IMR-90 (cell line): Measurements from ENCODE around the gene PAFAH2. TPM values are rescaled to one million over a fixed set of nuclear protein-coding genes. Genes with fewer than 3 reads are reported as not detected.

Source experiments
- ATAC-seq: fragments of 200-7000 bp; cut with Tn5 transposase; 2 replicates; pipeline ENCODE4 v1.9.1; 2020; ENCODE audit warnings: low read depth, mild to moderate bottlenecking, moderate library complexity
- BruUV-seq: library from RNA; stranded (reverse); fragments of 400-500 nt; replicated peaks from 2 replicates; lab custom pipeline; 2021; lab: Mats Ljungman, UMichigan
- CTCF ChIA-PET: fragments of 300-600 bp; formaldehyde crosslinking; extraction: SDS; loops from one replicate; lab custom pipeline; 2021; ENCODE audit warnings: antibody characterized with exemption; lab: Yijun Ruan, JAX
- POLR2A ChIA-PET: fragments of 300-600 bp; sonication (Branson Sonifier 250); formaldehyde crosslinking; loops from one replicate; lab custom pipeline; 2022; ENCODE audit warnings: antibody characterized with exemption; ENCODE audit not compliant: unreplicated experiment; lab: Charles Lee
- DNase-seq: peaks from one replicate; pipeline ENCODE4 v3.0.0; 2013
- H2AFZ ChIP-seq: replicated peaks from 2 replicates; pipeline ENCODE3; 2013; ENCODE audit warnings: low read length, mild to moderate bottlenecking; ENCODE audit not compliant: poor library complexity
- H2AK5ac ChIP-seq: 2 replicates; pipeline ENCODE4 v1.6.1; 2013; ENCODE audit warnings: low read depth, low read length, inconsistent platforms
- H2AK9ac ChIP-seq: replicated peaks from 2 replicates; pipeline ENCODE3; 2013; ENCODE audit warnings: mild to moderate bottlenecking, low read depth, low read length, moderate library complexity; ENCODE audit not compliant: poor library complexity
- H2BK120ac ChIP-seq: 2 replicates; pipeline ENCODE4 v1.6.1; 2013; ENCODE audit warnings: low read depth, low read length, inconsistent platforms
- H2BK15ac ChIP-seq: 3 replicates; pipeline ENCODE4 v1.6.1; 2013; ENCODE audit warnings: low read depth, low read length, inconsistent platforms
- H2BK20ac ChIP-seq: 2 replicates; pipeline ENCODE4 v1.6.1; 2013; ENCODE audit warnings: low read depth, mild to moderate bottlenecking, inconsistent platforms, low read length, moderate library complexity
- H2BK5ac ChIP-seq: 2 replicates; pipeline ENCODE4 v1.6.1; 2013; ENCODE audit warnings: mild to moderate bottlenecking, low read depth, low read length, inconsistent platforms; ENCODE audit not compliant: poor library complexity, severe bottlenecking
- H3K14ac ChIP-seq: replicated peaks from 2 replicates; pipeline ENCODE4 v1.6.1; 2013; ENCODE audit warnings: low read depth, low read length, inconsistent platforms
- H3K18ac ChIP-seq: 2 replicates; pipeline ENCODE4 v1.6.1; 2013; ENCODE audit warnings: low read depth, low read length, control low read depth
- H3K23ac ChIP-seq: 2 replicates; pipeline ENCODE4 v1.6.1; 2013; ENCODE audit warnings: low read depth, low read length, inconsistent platforms
- H3K27ac ChIP-seq: 2 replicates; pipeline ENCODE4 v1.5.1; 2013; ENCODE audit warnings: mild to moderate bottlenecking, control low read depth, low read length; ENCODE audit not compliant: insufficient read depth
- H3K27me3 ChIP-seq: 2 replicates; pipeline ENCODE4 v1.6.1; 2013; ENCODE audit warnings: low read length; ENCODE audit not compliant: control insufficient read depth, insufficient read depth
- H3K36me3 ChIP-seq: 2 replicates; pipeline ENCODE4 v1.6.1; 2013; ENCODE audit warnings: low read length, mixed read lengths; ENCODE audit not compliant: control insufficient read depth, insufficient read depth
- H3K4ac ChIP-seq: 2 replicates; pipeline ENCODE4 v1.6.1; 2013; ENCODE audit warnings: low read depth, low read length, inconsistent platforms
- H3K4me1 ChIP-seq: 2 replicates; pipeline ENCODE4 v1.6.1; 2013; ENCODE audit warnings: low read length, mixed read lengths; ENCODE audit not compliant: control insufficient read depth, insufficient read depth
- H3K4me2 ChIP-seq: 2 replicates; pipeline ENCODE4 v1.6.1; 2013; ENCODE audit warnings: low read depth, mild to moderate bottlenecking, control low read depth, low read length, moderate library complexity
- H3K4me3 ChIP-seq: 2 replicates; pipeline ENCODE4 v1.5.1; 2013; ENCODE audit warnings: low read depth, mild to moderate bottlenecking, control low read depth, low read length, moderate library complexity; ENCODE audit not compliant: insufficient read depth
- H3K56ac ChIP-seq: 2 replicates; pipeline ENCODE4 v1.6.1; 2013; ENCODE audit warnings: low read length, inconsistent platforms; ENCODE audit not compliant: insufficient read depth; ENCODE audit errors: extremely low read depth
- H3K79me1 ChIP-seq, 2 experiments: 2 replicates each; pipeline ENCODE4 v1.6.1; 2013; ENCODE audit warnings: low read length in 2 of 2, inconsistent platforms in 1 of 2, low read depth in 1 of 2
- H3K9ac ChIP-seq: 2 replicates; pipeline ENCODE4 v1.6.1; 2013; ENCODE audit warnings: low read depth, low read length, control low read depth
- H3K9me1 ChIP-seq: 2 replicates; pipeline ENCODE4 v1.6.1; 2013; ENCODE audit warnings: low read length, inconsistent platforms; ENCODE audit not compliant: insufficient read depth
- H3K9me3 ChIP-seq: 2 replicates; pipeline ENCODE4 v1.6.1; 2013; ENCODE audit warnings: low read length; ENCODE audit not compliant: control insufficient read depth, insufficient read depth
- H4K20me1 ChIP-seq: 2 replicates; pipeline ENCODE4 v1.6.1; 2013; ENCODE audit warnings: low read length, inconsistent platforms; ENCODE audit not compliant: insufficient read depth
- H4K5ac ChIP-seq: 2 replicates; pipeline ENCODE4 v1.6.1; 2013; ENCODE audit warnings: mild to moderate bottlenecking, low read depth, low read length, control low read depth
- H4K8ac ChIP-seq, 2 experiments: 2 replicates each; pipeline ENCODE4 v1.6.1; 2013; ENCODE audit warnings: low read depth in 2 of 2, low read length in 2 of 2, control low read depth in 1 of 2, inconsistent platforms in 1 of 2
- H4K91ac ChIP-seq: 2 replicates; pipeline ENCODE4 v1.6.1; 2013; ENCODE audit warnings: low read depth, low read length, inconsistent platforms; ENCODE audit not compliant: insufficient read depth
- CHD1 ChIP-seq: IDR thresholded peaks from 2 replicates; pipeline ENCODE4 v1.6.1; 2012; ENCODE audit warnings: low read depth, low read length, improper control_type of control experiment
- FOS ChIP-seq: fragments of 150-350 bp; IDR thresholded peaks from 2 replicates; pipeline ENCODE4 v1.6.1; 2016; ENCODE audit warnings: low read depth, low read length
- MAZ ChIP-seq: IDR thresholded peaks from 2 replicates; pipeline ENCODE4 v1.6.1; 2012; ENCODE audit warnings: low read depth, mild to moderate bottlenecking, low read length, improper control_type of control experiment, moderate library complexity, borderline replicate concordance
- MXI1 ChIP-seq: IDR thresholded peaks from 2 replicates; pipeline ENCODE4 v1.6.1; 2012; ENCODE audit warnings: low read depth, mild to moderate bottlenecking, low read length, moderate library complexity, borderline replicate concordance
- POLR2A ChIP-seq: IDR thresholded peaks from 2 replicates; pipeline ENCODE4 v1.6.1; 2012; ENCODE audit warnings: mild to moderate bottlenecking, low read depth, low read length
- RAD21 ChIP-seq: IDR thresholded peaks from 2 replicates; pipeline ENCODE4 v1.6.1; 2012; ENCODE audit warnings: low read length, improper control_type of control experiment
- RCOR1 ChIP-seq: IDR thresholded peaks from 2 replicates; pipeline ENCODE4 v1.6.1; 2012; ENCODE audit warnings: mild to moderate bottlenecking, low read length, improper control_type of control experiment; ENCODE audit not compliant: insufficient replicate concordance
- RFX5 ChIP-seq: IDR thresholded peaks from 2 replicates; pipeline ENCODE4 v1.8.0; 2012; ENCODE audit warnings: low read depth, mild to moderate bottlenecking, low read length, moderate library complexity
- WGBS, 2 experiments: methylation state at CpG; one replicate each; pipeline versions ENCODE4 v1.1.5 to v1.1.7; 2013; ENCODE audit warnings: missing lambda C conversion rate in 2 of 2; ENCODE audit not compliant: insufficient read length in 1 of 2; ENCODE audit errors: extremely low coverage in 2 of 2; 5-methylcytosine and 5-hydroxymethylcytosine counted together
- dilution Hi-C: fragments of 300-500 bp; cut with HindIII; formaldehyde crosslinking; loops from one replicate; pipeline ENCODE4 v1.14.3; 2018; ENCODE audit warnings: low sequenced_read_pairs; ENCODE audit not compliant: unreplicated experiment
- in situ Hi-C: fragments of 300-500 bp; cut with MboI; formaldehyde crosslinking; loops from 3 replicates; pipeline ENCODE4 v1.14.3; 2019; ENCODE audit warnings: low sequenced_read_pairs, inconsistent platforms, mixed read lengths
- intact Hi-C: fragments of 100-400 bp; cut with micrococcal nuclease; formaldehyde crosslinking; loops from 2 replicates; pipeline ENCODE4 v1.10.0; 2022
- polyA plus RNA-seq, 3 experiments: library from polyadenylated mRNA; depleted of rRNA; stranded (reverse); fragments of >200 nt; gene quantifications; 2 replicates each; pipeline ENCODE4 v1.2.3, GENCODE V29; 2012; ENCODE audit warnings: low replicate concordance in 1 of 3
- total RNA-seq: library from RNA; depleted of rRNA; stranded (reverse); fragments of >200 nt; gene quantifications from 2 replicates; pipeline ENCODE4 v1.2.3, GENCODE V29; 2012
- TF ChIP-seq, protein P1 (sequence below): fragments of 150-350 bp; IDR thresholded peaks from 2 replicates; pipeline ENCODE4 v1.6.1; 2016; ENCODE audit warnings: low read depth, mild to moderate bottlenecking, low read length, moderate library complexity, borderline replicate concordance

The PAFAH2 gene
- total and polyA plus RNA-seq, 2 of the 4 experiments (the other 2 are of a cell fraction): 8.3 to 12.2 TPM

DNA sequence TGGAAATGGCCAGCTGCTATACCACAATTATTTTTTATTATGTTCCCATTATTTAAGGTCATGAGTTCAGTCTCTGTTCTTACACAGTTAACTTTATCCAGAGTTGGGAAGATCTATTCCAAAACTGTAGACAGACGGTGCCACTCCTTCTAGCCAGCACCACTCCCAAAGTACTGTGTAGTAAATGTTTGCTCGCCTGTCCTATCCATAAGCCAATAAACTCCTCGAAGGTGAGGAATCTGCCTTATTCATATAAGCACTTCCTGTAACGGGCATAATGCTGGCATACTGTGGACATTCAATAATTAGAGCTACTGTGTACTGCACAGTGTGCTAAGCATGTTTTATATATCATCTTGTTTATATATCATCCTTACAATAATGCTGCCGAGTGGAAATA, 65.5 kb downstream of the PAFAH2 start:
- Histone ChIP-seq H4K8ac (no peak overlapping the region), H2AK9ac (no peak overlapping the region), H3K27ac (no peak overlapping the region), H2AFZ (no peak overlapping the region), H3K4ac (no peak overlapping the region), H3K9me1 (no peaks in the 10 kb centered on the region), H4K20me1 (no peaks in the 10 kb centered on the region), H2BK15ac (no peak overlapping the region), H3K14ac (no peak overlapping the region), H3K79me1 (no peaks in the 10 kb centered on the region), H4K91ac (no peak overlapping the region), H3K36me3 (no peaks in the 10 kb centered on the region), H2BK5ac (no peak overlapping the region), H3K4me2 (no peak overlapping the region), H2BK120ac (no peak overlapping the region), H3K9ac (no peak overlapping the region), H4K5ac (no peak overlapping the region), H3K4me1 (no peaks in the 10 kb centered on the region), H3K23ac (no peak overlapping the region), H3K27me3 (peaks cover 21% of the 10 kb centered on the region), H3K56ac (no peak overlapping the region), H3K9me3 (no peaks in the 10 kb centered on the region), H3K18ac (no peak overlapping the region), H2AK5ac (no peak overlapping the region), H2BK20ac (no peak overlapping the region), H3K4me3 (no peak overlapping the region)
- BruUV-seq: no TSS peak
- DNase-seq (no peak), ATAC-seq (no peak)
- intact Hi-C loops: no loop called here
- in situ Hi-C loops: no loop called here
- ChIA-PET POLR2A (no interaction called here), CTCF (no interaction called here)
- dilution Hi-C loops: no loop called here
- WGBS, 2 experiments: no CpG with 5 or more reads among the region's 5 CpGs
- TF ChIP-seq MXI1: no peak
- no peak for TF ChIP-seq CHD1
- TF ChIP-seq, protein P1, sequence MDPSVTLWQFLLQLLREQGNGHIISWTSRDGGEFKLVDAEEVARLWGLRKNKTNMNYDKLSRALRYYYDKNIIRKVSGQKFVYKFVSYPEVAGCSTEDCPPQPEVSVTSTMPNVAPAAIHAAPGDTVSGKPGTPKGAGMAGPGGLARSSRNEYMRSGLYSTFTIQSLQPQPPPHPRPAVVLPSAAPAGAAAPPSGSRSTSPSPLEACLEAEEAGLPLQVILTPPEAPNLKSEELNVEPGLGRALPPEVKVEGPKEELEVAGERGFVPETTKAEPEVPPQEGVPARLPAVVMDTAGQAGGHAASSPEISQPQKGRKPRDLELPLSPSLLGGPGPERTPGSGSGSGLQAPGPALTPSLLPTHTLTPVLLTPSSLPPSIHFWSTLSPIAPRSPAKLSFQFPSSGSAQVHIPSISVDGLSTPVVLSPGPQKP: no peak
- TF ChIP-seq RFX5: no peak
- no peak for TF ChIP-seq MAZ
- no peak for TF ChIP-seq RCOR1
- no peak for TF ChIP-seq RAD21
- no peak for TF ChIP-seq POLR2A
- no peak for TF ChIP-seq FOS
